GM19023 (cell line): ENCODE data around the gene CD46.
A peak's percentile ranks its signal among the peaks of the same experiment; 100 is the strongest.

Source experiments
- ATAC-seq: cut with Tn5 transposase; IDR thresholded peaks from one replicate; pipeline ENCODE4 v1.9.1; 2021; ENCODE audit warnings: mild to moderate bottlenecking, moderate library complexity; ENCODE audit not compliant: unreplicated experiment

The CD46 gene

GRCh38 chr1:207812778-207813511, 61.1 kb downstream of the CD46 start:
- ATAC-seq = no peak

DNA sequence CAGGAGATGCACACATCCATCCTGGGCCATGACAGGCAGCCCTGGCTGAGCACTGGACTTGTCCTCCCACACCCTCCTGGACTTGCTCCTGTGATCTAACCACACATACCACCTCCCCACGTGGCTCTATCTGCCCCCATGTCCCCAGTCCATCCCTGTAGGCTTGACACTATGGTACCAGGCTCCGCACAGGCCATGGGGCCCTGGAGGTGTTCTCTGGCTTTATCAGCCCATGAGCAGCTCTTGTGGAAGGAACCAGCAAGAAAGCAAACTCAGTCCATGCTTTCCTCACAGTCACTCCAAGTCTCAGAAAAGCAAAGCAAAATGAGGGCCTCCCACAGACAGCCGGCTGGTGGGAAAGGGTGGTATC, 61.6 kb downstream of the CD46 start:
- ATAC-seq = no peak

DNA sequence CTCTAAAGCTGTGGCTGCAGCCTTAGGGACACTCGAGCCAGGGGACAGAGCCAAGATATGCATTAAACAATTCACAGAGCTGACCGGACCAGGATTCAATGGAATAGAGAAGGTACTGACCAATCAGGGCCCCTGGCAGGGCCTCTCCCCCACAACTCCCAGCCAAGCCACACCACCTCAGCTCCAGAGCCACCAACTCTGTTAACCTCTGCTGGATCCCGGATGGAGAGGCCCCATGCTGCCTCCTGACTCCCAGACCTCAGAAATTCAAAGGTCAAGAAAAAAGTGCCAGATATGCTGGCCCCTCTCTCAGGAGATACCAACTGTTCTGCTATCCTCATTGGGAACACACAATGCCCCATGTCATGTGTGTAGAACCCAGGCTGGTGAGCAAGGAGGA, 62.1 kb downstream of the CD46 start:
- no peak for ATAC-seq

DNA sequence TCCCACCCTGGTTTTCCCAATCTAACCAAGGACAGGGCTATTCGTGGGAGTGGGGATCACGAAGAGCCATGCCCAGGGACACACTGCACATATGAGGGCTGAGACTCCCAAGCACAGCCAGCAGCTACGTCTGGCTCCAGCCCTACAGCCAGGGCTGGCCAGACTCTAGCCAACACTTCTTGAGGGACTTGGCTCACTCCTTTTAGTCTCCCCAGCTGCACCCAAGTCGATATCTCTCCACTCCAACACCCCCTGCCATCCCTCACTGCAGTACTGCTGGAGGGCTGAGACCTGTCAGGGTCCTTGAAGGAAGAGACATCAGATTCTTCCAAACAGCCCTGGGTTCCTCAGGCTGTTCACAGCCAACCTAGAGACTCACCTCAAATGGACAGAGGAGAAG, 62.6 kb downstream of the CD46 start:
- ATAC-seq = no peak

DNA sequence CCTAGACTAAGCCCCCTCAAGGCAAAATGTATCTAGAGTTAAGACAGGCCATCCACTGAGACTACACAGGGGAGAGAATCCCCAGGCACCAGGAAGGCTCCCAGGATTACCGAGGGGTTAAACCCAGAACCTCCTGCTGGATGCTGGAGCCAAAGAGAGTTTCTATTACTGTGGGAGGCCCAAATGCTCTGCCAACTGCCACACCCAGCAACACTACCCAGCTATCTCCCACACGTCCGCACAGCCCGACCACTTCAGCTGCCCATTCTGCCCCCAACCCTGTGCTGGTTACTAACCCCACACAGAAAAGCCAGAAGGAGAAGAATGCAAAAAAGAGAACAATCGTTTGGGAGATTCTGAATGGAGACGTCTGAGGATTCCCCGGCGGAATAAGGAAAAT, 63.6 kb downstream of the CD46 start:
- ATAC-seq = no peak

DNA sequence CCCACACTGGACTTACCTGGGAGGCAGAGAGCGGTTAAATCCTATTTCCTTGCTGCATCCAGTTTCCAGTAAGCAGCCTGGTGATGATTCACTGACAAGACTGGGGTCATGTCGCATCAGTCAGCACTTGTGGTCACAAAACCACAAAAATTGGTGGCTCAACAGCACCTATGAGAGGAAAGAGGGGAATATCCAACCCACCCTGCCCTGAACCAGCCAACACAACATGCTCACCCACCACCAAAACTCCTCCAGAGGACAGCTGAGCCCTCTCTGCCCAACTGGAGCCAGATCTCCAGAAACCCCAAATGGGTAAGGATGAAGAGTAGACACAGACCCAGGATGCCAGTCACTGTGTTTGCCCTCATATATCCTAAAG, 64.0 kb downstream of the CD46 start:
- no peak for ATAC-seq

GRCh38 chr1:207817166-207817565, 65.3 kb downstream of the CD46 start:
- no peak for ATAC-seq

DNA sequence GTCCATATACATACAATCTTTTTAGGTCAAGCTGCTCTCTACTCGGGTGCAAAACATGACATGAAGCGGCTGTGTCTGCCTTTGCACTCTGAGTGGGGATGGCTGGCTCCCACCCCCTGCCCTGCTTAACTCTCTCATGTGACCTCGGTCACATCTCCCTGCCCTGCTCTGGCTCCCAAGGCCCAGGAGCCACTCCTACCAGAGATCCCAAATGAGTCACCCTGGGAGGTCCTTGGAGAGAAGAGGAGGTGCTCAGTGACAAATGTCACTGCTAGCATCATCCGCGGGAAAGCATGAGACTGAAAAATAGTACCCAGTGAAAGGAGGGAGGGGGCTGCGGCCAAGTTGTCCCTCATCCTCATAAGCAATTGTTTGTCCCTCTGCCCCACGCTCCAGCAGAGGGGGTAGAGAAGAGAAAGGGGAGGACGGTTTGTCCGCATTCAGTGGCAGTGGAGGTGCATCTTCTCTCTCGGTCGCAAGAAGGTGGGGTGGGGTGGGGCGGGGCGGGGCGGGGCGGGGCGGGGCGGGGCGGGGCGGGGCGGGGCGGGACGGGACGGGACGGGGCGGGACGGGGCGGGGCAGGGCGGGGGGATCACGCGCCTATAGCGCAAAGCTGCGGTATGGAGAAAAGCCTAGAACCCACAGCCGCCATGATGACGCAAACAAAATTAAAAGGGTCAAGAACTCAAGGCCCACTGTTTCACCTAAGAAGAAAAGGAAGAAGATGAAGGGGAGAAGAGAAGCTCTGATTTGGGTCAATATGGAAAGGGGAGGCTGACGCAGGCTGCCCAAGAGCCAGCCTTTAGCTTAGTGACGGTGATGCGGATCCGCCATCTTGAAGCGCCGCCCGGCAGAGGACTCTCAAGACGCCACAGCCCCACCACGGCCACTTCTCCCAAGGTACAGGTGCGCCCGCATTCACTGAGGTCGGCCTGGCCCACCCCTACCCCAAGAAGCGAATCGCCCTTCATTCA, 66.2 kb downstream of the CD46 start:
- no peak for ATAC-seq

DNA sequence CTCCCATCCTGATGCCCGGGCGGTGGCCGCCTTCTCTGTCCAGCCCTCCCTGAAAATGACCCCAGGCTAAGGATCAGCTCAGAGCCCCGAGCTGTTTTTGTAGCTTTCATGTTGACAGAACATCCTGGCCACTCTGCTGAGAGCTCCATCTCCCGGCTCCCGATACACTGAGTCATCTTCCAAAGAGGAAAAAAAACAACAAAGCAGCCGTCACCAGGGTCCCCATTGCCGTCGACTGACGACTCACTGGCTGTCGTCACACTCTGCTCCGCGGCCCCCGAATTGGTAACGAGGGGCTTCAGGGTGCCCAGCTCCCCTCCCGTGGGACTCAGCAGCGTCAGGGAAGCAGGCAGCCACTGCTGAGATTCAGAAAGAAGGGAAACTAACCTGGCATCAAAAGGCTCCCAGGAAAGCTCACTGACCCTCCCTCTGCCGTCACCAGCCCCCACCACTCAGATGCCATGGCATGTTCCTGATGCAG, 67.2 kb downstream of the CD46 start:
- ATAC-seq = no peak

- ATAC-seq = no peak
These were observed 69.0 kb downstream of the CD46 start for GRCh38 chr1:207820568-207821463.

DNA sequence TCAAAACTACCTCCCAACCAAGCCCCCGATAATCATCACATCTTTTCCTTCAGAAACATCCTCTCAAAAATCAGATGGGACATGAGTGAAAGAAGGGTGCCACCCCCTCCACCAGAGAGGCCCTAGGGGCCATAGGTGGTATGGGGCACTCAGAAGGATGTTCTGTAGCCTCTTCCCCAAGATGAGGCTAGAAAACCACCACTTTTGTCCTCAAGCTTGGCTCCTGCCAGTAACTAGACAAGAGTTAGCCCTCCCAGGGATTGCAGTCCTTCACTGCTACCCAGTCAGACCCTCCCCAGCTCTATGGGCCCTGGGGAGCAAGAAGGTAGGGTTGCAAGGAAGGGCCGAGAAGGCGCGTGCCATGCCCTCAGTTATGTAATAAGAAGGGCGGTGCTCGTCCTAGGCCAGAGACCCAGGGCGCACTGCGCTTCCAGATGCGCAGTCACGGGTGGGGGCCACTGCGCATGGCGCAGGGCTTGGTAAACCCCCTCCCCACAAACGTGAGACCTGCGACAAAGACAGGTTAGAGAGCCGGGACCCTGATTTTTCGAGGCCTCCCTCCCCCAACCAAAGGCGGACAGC, 69.7 kb downstream of the CD46 start:
- ATAC-seq = no peak

DNA sequence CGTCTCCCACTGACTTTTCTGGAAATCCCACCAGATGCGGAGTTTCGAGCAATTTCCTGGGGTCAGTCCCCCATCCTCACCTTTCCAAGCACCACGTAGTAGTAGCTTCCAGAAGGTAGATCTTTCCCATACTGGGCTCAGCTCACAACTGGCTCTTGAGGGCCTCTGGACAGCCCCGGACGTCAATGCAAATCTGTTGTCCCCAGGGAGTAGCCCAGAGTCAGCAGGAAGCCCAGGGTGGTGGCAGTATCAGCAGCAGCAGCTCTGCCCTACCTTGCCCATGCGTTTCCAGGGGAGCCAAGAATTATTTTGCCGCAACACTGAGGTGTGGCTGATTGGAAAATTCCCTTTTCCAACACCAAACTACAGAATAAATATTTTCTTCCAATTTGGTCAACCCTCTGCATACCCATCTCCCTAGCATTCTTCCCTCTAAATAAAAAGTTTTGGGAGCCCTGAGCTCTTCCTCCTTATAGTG, 70.3 kb downstream of the CD46 start:
- ATAC-seq = peak; percentile 40

- ATAC-seq = peak; percentile 65
These were observed 71.0 kb downstream of the CD46 start for GRCh38 chr1:207822602-207823451.

GRCh38 chr1:207823531-207823879, 71.7 kb downstream of the CD46 start:
- no peak for ATAC-seq

- ATAC-seq = peak; percentile 20
These were observed 72.2 kb downstream of the CD46 start for GRCh38 chr1:207823880-207824566.

- no peak for ATAC-seq
These were observed 73.0 kb downstream of the CD46 start for GRCh38 chr1:207824691-207825408.

- no peak for ATAC-seq
These were observed 73.5 kb downstream of the CD46 start for GRCh38 chr1:207825409-207825695.

GRCh38 chr1:207825719-207826556, 74.1 kb downstream of the CD46 start:
- peak; percentile 62 for ATAC-seq
